HPDE6-E6E7 (cell line): ENCODE measurements around the gene TMEM98.
"Not testable (repeated sequence)": the region's sequence is repeated elsewhere in the genome, so short reads cannot be mapped to it uniquely, and the experiment has no call there.

Experiments used
- DNase-seq: peaks from one replicate; pipeline ENCODE4 v3.0.0; 2011; ENCODE audit warnings: missing footprints; ENCODE audit errors: extremely low spot score

Gene TMEM98

GRCh38 chr17:32981611-32982010 lies 53.7 kb downstream of the TMEM98 start:
- not testable (repeated sequence) for DNase-seq

DNA sequence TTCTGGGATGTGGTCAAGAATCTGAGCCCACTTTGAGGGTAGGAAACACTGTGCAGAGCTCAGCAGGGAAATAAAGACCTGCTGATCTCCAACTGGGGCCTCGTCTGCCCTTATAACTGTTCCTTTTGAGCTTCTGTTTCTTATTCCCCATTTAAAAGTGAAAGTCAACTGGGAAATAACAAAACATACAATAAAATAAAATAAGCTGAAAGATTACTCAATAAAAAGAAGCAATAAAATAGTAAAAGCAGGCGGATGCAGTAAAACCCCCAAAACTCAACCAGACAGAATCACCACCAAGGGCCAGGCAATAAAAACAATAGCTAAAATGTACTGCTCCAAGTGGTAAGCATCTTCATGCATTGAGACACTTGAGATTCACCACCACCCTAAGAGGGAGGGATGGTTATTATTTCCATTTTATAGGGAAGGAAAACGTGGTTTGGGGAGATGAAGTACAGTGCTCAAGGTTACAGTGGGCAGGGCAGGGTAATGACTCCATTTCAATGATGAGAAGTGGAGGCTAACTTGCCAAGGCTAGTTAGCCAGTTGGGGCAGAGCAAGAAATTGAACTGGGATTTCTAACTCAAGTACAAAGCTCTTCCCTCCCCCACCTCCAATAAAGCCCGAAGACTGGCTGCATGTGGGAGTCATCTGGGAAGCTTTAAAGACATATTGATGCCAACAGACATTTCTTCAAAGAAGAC lies 57.2 kb downstream of the TMEM98 start:
- no peak for DNase-seq

- not testable (repeated sequence) for DNase-seq
These were observed 59.5 kb downstream of the TMEM98 start for GRCh38 chr17:32987453-32987805.

DNA sequence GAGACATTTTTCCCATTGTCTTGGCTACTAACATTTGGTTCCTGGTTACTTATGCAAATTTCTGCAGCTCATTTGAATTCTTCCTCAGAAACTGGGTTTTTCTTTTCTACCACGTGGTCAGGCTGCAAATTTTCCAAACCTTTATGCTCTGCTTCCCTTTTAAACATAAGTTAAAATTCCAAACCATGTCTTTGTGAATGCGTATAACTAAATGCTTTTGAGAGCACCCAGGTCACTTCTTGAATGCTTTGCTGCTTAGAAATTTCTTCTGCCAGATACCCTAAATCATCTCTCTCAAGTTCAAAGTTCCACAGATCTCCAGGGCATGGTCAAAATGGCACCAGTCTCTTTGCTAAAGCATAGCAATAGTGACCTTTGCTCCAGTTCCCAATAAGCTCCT lies 59.9 kb downstream of the TMEM98 start:
- DNase-seq: not testable (repeated sequence)

DNA sequence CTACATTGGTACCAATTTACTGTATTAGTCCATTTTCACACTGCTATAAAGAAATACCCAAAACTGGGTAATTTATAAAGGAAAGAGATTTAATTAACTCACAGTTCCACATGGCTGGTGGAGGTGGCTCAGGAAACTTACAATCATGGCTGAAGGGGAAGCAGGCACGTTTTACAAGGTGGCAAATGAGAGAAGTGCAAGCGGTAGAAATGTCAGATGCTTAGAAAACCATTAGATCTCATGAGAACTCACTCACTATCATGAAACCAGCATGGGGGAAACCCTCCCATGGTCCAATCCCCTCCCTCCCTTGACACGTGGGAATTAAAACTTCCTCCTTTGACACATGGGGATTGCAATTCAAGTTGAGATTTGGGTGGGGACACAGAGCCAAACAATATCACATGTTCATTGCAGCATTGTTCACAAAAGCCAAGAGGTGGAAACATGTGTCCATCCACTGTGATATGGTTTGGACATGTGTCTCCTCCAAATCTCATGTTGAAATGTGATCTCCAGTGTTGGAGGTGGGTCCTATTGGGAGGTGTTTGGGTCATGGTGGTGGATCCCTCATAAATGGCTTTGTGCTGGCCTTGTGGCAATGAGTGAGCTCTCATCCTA lies 60.6 kb downstream of the TMEM98 start:
- DNase-seq: no peak

DNA sequence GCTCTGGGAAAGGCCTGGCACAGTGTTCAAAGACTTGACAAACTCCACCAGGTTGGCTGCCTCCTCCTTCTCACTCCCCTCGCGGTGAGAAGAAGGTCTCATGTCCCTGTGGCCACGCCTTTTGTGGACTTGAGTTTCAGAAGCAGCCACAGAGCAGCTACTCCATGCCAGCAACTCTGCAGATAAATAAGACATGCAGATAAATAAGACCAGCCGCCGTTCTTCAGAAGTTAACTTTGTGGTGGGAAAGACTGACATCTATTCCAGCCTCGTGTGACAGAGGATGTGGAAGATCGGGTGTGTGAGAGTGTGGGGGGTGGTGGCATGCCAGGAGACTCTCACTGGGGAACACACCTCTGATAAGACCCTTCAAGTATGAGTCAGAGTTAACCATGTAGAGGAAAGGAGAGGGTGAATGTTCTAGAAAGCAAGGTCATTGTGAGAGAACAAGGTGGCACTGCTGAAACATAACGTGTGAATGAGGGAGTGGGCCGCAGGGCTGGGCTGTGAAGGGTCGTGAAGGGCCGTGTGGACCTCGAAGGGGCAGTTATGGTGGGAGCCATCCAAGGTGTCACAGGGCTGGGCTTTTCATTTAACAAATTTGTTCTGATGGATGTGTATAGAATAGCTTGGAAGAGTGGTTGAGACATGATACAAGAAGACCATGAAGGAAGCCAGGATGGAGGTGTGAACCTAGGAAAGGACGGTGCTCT lies 64.5 kb downstream of the TMEM98 start:
- DNase-seq: no peak

GRCh38 chr17:32993977-32994376 lies 66.0 kb downstream of the TMEM98 start:
- no peak for DNase-seq
